IMR-90 (cell line): ENCODE measurements around the gene ZBTB40. TPM values are rescaled to one million over a fixed set of nuclear protein-coding genes. Genes with fewer than 3 reads are reported as not detected.

Experiments
- ATAC-seq: fragments of 200-7000 bp; cut with Tn5 transposase; 2 replicates; pipeline ENCODE4 v1.9.1; 2020; ENCODE audit warnings: low read depth, mild to moderate bottlenecking, moderate library complexity
- BruUV-seq: library from RNA; stranded (reverse); fragments of 400-500 nt; replicated peaks from 2 replicates; lab custom pipeline; 2021; lab: Mats Ljungman, UMichigan
- CTCF ChIA-PET: fragments of 300-600 bp; formaldehyde crosslinking; extraction: SDS; loops from one replicate; lab custom pipeline; 2021; ENCODE audit warnings: antibody characterized with exemption; lab: Yijun Ruan, JAX
- POLR2A ChIA-PET: fragments of 300-600 bp; sonication (Branson Sonifier 250); formaldehyde crosslinking; loops from one replicate; lab custom pipeline; 2022; ENCODE audit warnings: antibody characterized with exemption; ENCODE audit not compliant: unreplicated experiment; lab: Charles Lee
- DNase-seq: peaks from one replicate; pipeline ENCODE4 v3.0.0; 2013
- H2AFZ ChIP-seq: replicated peaks from 2 replicates; pipeline ENCODE3; 2013; ENCODE audit warnings: low read length, mild to moderate bottlenecking; ENCODE audit not compliant: poor library complexity
- H2AK5ac ChIP-seq: 2 replicates; pipeline ENCODE4 v1.6.1; 2013; ENCODE audit warnings: low read depth, low read length, inconsistent platforms
- H2AK9ac ChIP-seq: replicated peaks from 2 replicates; pipeline ENCODE3; 2013; ENCODE audit warnings: mild to moderate bottlenecking, low read depth, low read length, moderate library complexity; ENCODE audit not compliant: poor library complexity
- H2BK120ac ChIP-seq: 2 replicates; pipeline ENCODE4 v1.6.1; 2013; ENCODE audit warnings: low read depth, low read length, inconsistent platforms
- H2BK15ac ChIP-seq: 3 replicates; pipeline ENCODE4 v1.6.1; 2013; ENCODE audit warnings: low read depth, low read length, inconsistent platforms
- H2BK20ac ChIP-seq: 2 replicates; pipeline ENCODE4 v1.6.1; 2013; ENCODE audit warnings: low read depth, mild to moderate bottlenecking, inconsistent platforms, low read length, moderate library complexity
- H2BK5ac ChIP-seq: 2 replicates; pipeline ENCODE4 v1.6.1; 2013; ENCODE audit warnings: mild to moderate bottlenecking, low read depth, low read length, inconsistent platforms; ENCODE audit not compliant: poor library complexity, severe bottlenecking
- H3K14ac ChIP-seq: replicated peaks from 2 replicates; pipeline ENCODE4 v1.6.1; 2013; ENCODE audit warnings: low read depth, low read length, inconsistent platforms
- H3K18ac ChIP-seq: 2 replicates; pipeline ENCODE4 v1.6.1; 2013; ENCODE audit warnings: low read depth, low read length, control low read depth
- H3K23ac ChIP-seq: 2 replicates; pipeline ENCODE4 v1.6.1; 2013; ENCODE audit warnings: low read depth, low read length, inconsistent platforms
- H3K27ac ChIP-seq: 2 replicates; pipeline ENCODE4 v1.5.1; 2013; ENCODE audit warnings: mild to moderate bottlenecking, control low read depth, low read length; ENCODE audit not compliant: insufficient read depth
- H3K27me3 ChIP-seq: 2 replicates; pipeline ENCODE4 v1.6.1; 2013; ENCODE audit warnings: low read length; ENCODE audit not compliant: control insufficient read depth, insufficient read depth
- H3K36me3 ChIP-seq: 2 replicates; pipeline ENCODE4 v1.6.1; 2013; ENCODE audit warnings: low read length, mixed read lengths; ENCODE audit not compliant: control insufficient read depth, insufficient read depth
- H3K4ac ChIP-seq: 2 replicates; pipeline ENCODE4 v1.6.1; 2013; ENCODE audit warnings: low read depth, low read length, inconsistent platforms
- H3K4me1 ChIP-seq: 2 replicates; pipeline ENCODE4 v1.6.1; 2013; ENCODE audit warnings: low read length, mixed read lengths; ENCODE audit not compliant: control insufficient read depth, insufficient read depth
- H3K4me2 ChIP-seq: 2 replicates; pipeline ENCODE4 v1.6.1; 2013; ENCODE audit warnings: low read depth, mild to moderate bottlenecking, control low read depth, low read length, moderate library complexity
- H3K4me3 ChIP-seq: 2 replicates; pipeline ENCODE4 v1.5.1; 2013; ENCODE audit warnings: low read depth, mild to moderate bottlenecking, control low read depth, low read length, moderate library complexity; ENCODE audit not compliant: insufficient read depth
- H3K56ac ChIP-seq: 2 replicates; pipeline ENCODE4 v1.6.1; 2013; ENCODE audit warnings: low read length, inconsistent platforms; ENCODE audit not compliant: insufficient read depth; ENCODE audit errors: extremely low read depth
- H3K79me1 ChIP-seq, 2 experiments: 2 replicates each; pipeline ENCODE4 v1.6.1; 2013; ENCODE audit warnings: low read length in 2 of 2, inconsistent platforms in 1 of 2, low read depth in 1 of 2
- H3K9ac ChIP-seq: 2 replicates; pipeline ENCODE4 v1.6.1; 2013; ENCODE audit warnings: low read depth, low read length, control low read depth
- H3K9me1 ChIP-seq: 2 replicates; pipeline ENCODE4 v1.6.1; 2013; ENCODE audit warnings: low read length, inconsistent platforms; ENCODE audit not compliant: insufficient read depth
- H3K9me3 ChIP-seq: 2 replicates; pipeline ENCODE4 v1.6.1; 2013; ENCODE audit warnings: low read length; ENCODE audit not compliant: control insufficient read depth, insufficient read depth
- H4K20me1 ChIP-seq: 2 replicates; pipeline ENCODE4 v1.6.1; 2013; ENCODE audit warnings: low read length, inconsistent platforms; ENCODE audit not compliant: insufficient read depth
- H4K5ac ChIP-seq: 2 replicates; pipeline ENCODE4 v1.6.1; 2013; ENCODE audit warnings: mild to moderate bottlenecking, low read depth, low read length, control low read depth
- H4K8ac ChIP-seq, 2 experiments: 2 replicates each; pipeline ENCODE4 v1.6.1; 2013; ENCODE audit warnings: low read depth in 2 of 2, low read length in 2 of 2, control low read depth in 1 of 2, inconsistent platforms in 1 of 2
- H4K91ac ChIP-seq: 2 replicates; pipeline ENCODE4 v1.6.1; 2013; ENCODE audit warnings: low read depth, low read length, inconsistent platforms; ENCODE audit not compliant: insufficient read depth
- CEBPB ChIP-seq: IDR thresholded peaks from 2 replicates; pipeline ENCODE4 v1.6.1; 2012; ENCODE audit warnings: low read depth, low read length, improper control_type of control experiment
- POLR2A ChIP-seq: IDR thresholded peaks from 2 replicates; pipeline ENCODE4 v1.6.1; 2012; ENCODE audit warnings: mild to moderate bottlenecking, low read depth, low read length
- WGBS, 2 experiments: methylation state at CpG; one replicate each; pipeline versions ENCODE4 v1.1.5 to v1.1.7; 2013; ENCODE audit warnings: missing lambda C conversion rate in 2 of 2; ENCODE audit not compliant: insufficient read length in 1 of 2; ENCODE audit errors: extremely low coverage in 2 of 2; 5-methylcytosine and 5-hydroxymethylcytosine counted together
- dilution Hi-C: fragments of 300-500 bp; cut with HindIII; formaldehyde crosslinking; loops from one replicate; pipeline ENCODE4 v1.14.3; 2018; ENCODE audit warnings: low sequenced_read_pairs; ENCODE audit not compliant: unreplicated experiment
- in situ Hi-C: fragments of 300-500 bp; cut with MboI; formaldehyde crosslinking; loops from 3 replicates; pipeline ENCODE4 v1.14.3; 2019; ENCODE audit warnings: low sequenced_read_pairs, inconsistent platforms, mixed read lengths
- intact Hi-C: fragments of 100-400 bp; cut with micrococcal nuclease; formaldehyde crosslinking; loops from 2 replicates; pipeline ENCODE4 v1.10.0; 2022
- polyA plus RNA-seq, 3 experiments: library from polyadenylated mRNA; depleted of rRNA; stranded (reverse); fragments of >200 nt; gene quantifications; 2 replicates each; pipeline ENCODE4 v1.2.3, GENCODE V29; 2012; ENCODE audit warnings: low replicate concordance in 1 of 3
- total RNA-seq: library from RNA; depleted of rRNA; stranded (reverse); fragments of >200 nt; gene quantifications from 2 replicates; pipeline ENCODE4 v1.2.3, GENCODE V29; 2012

ZBTB40 gene
- total and polyA plus RNA-seq, 2 of the 4 experiments (the other 2 are of a cell fraction) = 6.0 to 9.7 TPM

- Histone ChIP-seq H3K18ac (peak overlapping the region; percentile 81; the same call in 1 of the 2 replicates), H3K27ac (peak overlapping the region; percentile 88), H3K56ac (peak overlapping the region; percentile 74), H2BK15ac (no peak overlapping the region), H2BK20ac (no peak overlapping the region), H3K9ac (peak overlapping the region; percentile 92), H4K91ac (peak overlapping the region; percentile 65), H3K4me3 (peak overlapping the region; percentile 70), H2AK5ac (peak overlapping the region; percentile 25; the same call in 1 of the 2 replicates), H3K36me3 (no peaks in the 10 kb centered on the region), H3K4me2 (peak overlapping the region; percentile 93), H4K8ac (peak overlapping the region; percentile 58 to 96), H3K14ac (peak overlapping the region; percentile 92), H3K4ac (peak overlapping the region; percentile 81), H2AK9ac (peak overlapping the region; percentile 79), H4K5ac (peak overlapping the region; percentile 84), H4K20me1 (no peaks in the 10 kb centered on the region), H3K4me1 (peaks cover 2% of the 10 kb centered on the region; the same call in 1 of the 2 replicates), H2AFZ (peak overlapping the region; percentile 96), H3K9me3 (no peaks in the 10 kb centered on the region), H3K23ac (peak overlapping the region; percentile 96), H3K27me3 (no peaks in the 10 kb centered on the region), H3K79me1 (peaks cover 27 to 34% of the 10 kb centered on the region in 2 experiments), H2BK120ac (peak overlapping the region; percentile 38), H2BK5ac (peak overlapping the region; percentile 67), H3K9me1 (peaks cover 17% of the 10 kb centered on the region; the same call in 1 of the 2 replicates)
- in situ Hi-C loops (no loop called here), dilution Hi-C loops (no loop called here), intact Hi-C loops (loop anchor here (2.0 kb wide), 1 partner anchor 52 kb away; no protein-coding TSS in a partner anchor)
- TF ChIP-seq CEBPB = peak; percentile 41
- no peak for TF ChIP-seq POLR2A
- BruUV-seq = no TSS peak
- ChIA-PET CTCF (no interaction called here), POLR2A (no interaction called here)
- 8% methylated on average over 5 of the region's 12 CpGs; no CpG with 5 or more reads in 1 of the 2 experiments for WGBS, 2 experiments
- DNase-seq = peak; percentile 38
- ATAC-seq = peak; percentile 28
Measured at GRCh38 chr1:22452481-22452957, 868 bp downstream of the ZBTB40 start.
